DOHH2 (cell line): ENCODE results near the gene UCHL3.

ENCODE experiments used
- H3F3A ChIP-seq: fragments of 200-600 bp; sonication (generic), shearing (Covaris generic); 2 replicates; pipeline ENCODE4 v1.6.0; 2016; ENCODE audit warnings: antibody characterized with exemption, mild to moderate bottlenecking; ENCODE audit not compliant: control insufficient read depth, insufficient read depth
- H3K27ac ChIP-seq: fragments of 200-600 bp; sonication (generic); 2 replicates; pipeline ENCODE4 v1.5.1; 2014; ENCODE audit warnings: low read depth, mild to moderate bottlenecking, low read length, moderate library complexity
- H3K27me3 ChIP-seq: fragments of 200-600 bp; sonication (generic); 2 replicates; pipeline ENCODE4 v1.6.1; 2014; ENCODE audit warnings: mild to moderate bottlenecking, low read length, mixed read lengths; ENCODE audit not compliant: control insufficient read depth
- H3K36me3 ChIP-seq: fragments of 200-600 bp; sonication (generic); 2 replicates; pipeline ENCODE4 v1.6.1; 2014; ENCODE audit warnings: mild to moderate bottlenecking, low read length, moderate library complexity, mixed read lengths; ENCODE audit not compliant: control insufficient read depth
- H3K4me1 ChIP-seq: fragments of 200-600 bp; sonication (generic); 2 replicates; pipeline ENCODE4 v1.6.1; 2014; ENCODE audit warnings: mild to moderate bottlenecking, low read length, mixed read lengths; ENCODE audit not compliant: control insufficient read depth
- H3K4me2 ChIP-seq: fragments of 200-600 bp; sonication (generic); 2 replicates; pipeline ENCODE4 v1.6.0; 2014; ENCODE audit warnings: mild to moderate bottlenecking, low read length, moderate library complexity
- H3K4me3 ChIP-seq: fragments of 200-600 bp; sonication (generic); 2 replicates; pipeline ENCODE4 v1.5.1; 2014; ENCODE audit warnings: mild to moderate bottlenecking, low read length, mixed read lengths
- H3K79me2 ChIP-seq: fragments of 200-600 bp; sonication (generic); 2 replicates; pipeline ENCODE4 v1.6.1; 2014; ENCODE audit warnings: mild to moderate bottlenecking, low read length, mixed read lengths; ENCODE audit not compliant: control insufficient read depth
- H3K9me2 ChIP-seq: fragments of 200-600 bp; sonication (generic); replicated peaks from 2 replicates; pipeline ENCODE4 v1.6.1; 2014; ENCODE audit warnings: mild to moderate bottlenecking, low read length, mixed read lengths; ENCODE audit not compliant: control insufficient read depth
- H3K9me3 ChIP-seq: fragments of 200-600 bp; sonication (generic); 2 replicates; pipeline ENCODE4 v1.6.1; 2014; ENCODE audit warnings: antibody characterized with exemption, low read length, mixed read lengths; ENCODE audit not compliant: control insufficient read depth, insufficient read depth
- H4K20me1 ChIP-seq: fragments of 200-600 bp; sonication (generic); 2 replicates; pipeline ENCODE4 v1.6.0; 2014; ENCODE audit warnings: low read depth, mild to moderate bottlenecking, antibody characterized with exemption, low read length, moderate library complexity; ENCODE audit not compliant: control insufficient read depth, insufficient read depth
- EZH2phosphoT487 ChIP-seq: fragments of 200-600 bp; sonication (generic); IDR thresholded peaks from 2 replicates; pipeline ENCODE4 v1.6.1; 2017; ENCODE audit warnings: borderline replicate concordance, mild to moderate bottlenecking, antibody characterized with exemption, low read length, moderate library complexity, mixed read lengths
- TF ChIP-seq, protein P1 (sequence below): fragments of 200-600 bp; sonication (generic); IDR thresholded peaks from one replicate; pipeline ENCODE4 v1.5.1; 2014; ENCODE audit warnings: antibody characterized with exemption, mild to moderate bottlenecking, low read depth, low read length; ENCODE audit not compliant: poor library complexity, severe bottlenecking

Gene UCHL3

DNA sequence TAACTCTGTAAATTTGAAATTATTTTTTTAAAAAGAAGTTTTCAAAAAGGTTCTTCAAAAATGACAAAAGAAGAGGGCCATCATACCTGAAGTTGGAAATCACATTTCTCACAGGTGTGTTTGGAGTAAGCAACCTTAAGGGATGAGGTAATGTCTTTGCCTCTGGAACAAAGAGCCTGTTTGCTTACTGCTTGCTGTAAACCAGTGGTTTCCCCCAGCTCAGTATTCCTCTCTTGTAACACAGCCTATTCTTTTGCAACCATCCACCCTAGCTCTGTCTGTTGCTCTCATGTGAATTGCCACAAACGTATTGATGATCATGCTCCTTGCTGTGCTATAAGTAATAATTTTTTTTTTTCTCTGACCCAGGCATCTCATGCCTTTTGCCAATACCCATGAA, 38.1 kb downstream of the UCHL3 start:
- Histone ChIP-seq H3K4me2 (no peak overlapping the region), H3K79me2 (no peaks in the 10 kb centered on the region), H3K4me3 (no peak overlapping the region), H3K27ac (no peak overlapping the region), H3K9me2 (no peaks in the 10 kb centered on the region), H3K4me1 (no peaks in the 10 kb centered on the region), H3K27me3 (no peaks in the 10 kb centered on the region), H3K36me3 (peaks cover 65% of the 10 kb centered on the region), H3F3A (no peaks in the 10 kb centered on the region), H4K20me1 (no peaks in the 10 kb centered on the region), H3K9me3 (no peaks in the 10 kb centered on the region)
- TF ChIP-seq, protein P1, sequence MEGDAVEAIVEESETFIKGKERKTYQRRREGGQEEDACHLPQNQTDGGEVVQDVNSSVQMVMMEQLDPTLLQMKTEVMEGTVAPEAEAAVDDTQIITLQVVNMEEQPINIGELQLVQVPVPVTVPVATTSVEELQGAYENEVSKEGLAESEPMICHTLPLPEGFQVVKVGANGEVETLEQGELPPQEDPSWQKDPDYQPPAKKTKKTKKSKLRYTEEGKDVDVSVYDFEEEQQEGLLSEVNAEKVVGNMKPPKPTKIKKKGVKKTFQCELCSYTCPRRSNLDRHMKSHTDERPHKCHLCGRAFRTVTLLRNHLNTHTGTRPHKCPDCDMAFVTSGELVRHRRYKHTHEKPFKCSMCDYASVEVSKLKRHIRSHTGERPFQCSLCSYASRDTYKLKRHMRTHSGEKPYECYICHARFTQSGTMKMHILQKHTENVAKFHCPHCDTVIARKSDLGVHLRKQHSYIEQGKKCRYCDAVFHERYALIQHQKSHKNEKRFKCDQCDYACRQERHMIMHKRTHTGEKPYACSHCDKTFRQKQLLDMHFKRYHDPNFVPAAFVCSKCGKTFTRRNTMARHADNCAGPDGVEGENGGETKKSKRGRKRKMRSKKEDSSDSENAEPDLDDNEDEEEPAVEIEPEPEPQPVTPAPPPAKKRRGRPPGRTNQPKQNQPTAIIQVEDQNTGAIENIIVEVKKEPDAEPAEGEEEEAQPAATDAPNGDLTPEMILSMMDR, result no peak
- no peak for TF ChIP-seq EZH2phosphoT487

DNA sequence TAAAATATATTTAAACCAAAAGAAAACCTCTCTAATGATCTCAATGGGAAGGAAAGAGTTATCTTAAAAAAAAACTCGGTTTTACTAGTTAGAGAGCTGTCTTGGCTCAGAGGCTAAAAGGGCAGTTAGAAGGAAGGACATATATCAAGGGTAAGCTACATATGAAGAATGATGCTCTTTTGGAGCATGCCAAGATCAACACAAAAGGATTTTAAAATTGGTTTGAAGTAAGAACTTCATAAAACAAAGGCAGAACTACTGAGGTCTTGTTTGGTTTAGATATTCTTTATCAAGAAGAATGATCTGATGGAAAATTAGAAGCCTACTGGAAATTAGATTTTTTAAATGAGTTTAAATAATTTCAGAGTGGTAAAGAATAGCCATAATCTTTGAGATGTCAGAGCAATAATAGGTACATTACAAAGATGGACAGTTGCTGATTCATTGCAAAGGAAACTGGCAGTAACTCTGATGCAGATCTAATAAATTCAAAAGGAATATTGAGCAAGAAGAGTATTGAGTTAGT, 47.1 kb downstream of the UCHL3 start:
- TF ChIP-seq, protein P1, result no peak
- no peak for TF ChIP-seq EZH2phosphoT487
- H3K4me1 ChIP-seq, result no peaks in the 10 kb centered on the region
- no peaks in the 10 kb centered on the region for H4K20me1 ChIP-seq
- no peaks in the 10 kb centered on the region for H3F3A ChIP-seq
- H3K4me3 ChIP-seq, result no peak overlapping the region
- peaks cover 59% of the 10 kb centered on the region for H3K36me3 ChIP-seq
- no peak overlapping the region for H3K27ac ChIP-seq
- H3K27me3 ChIP-seq, result no peaks in the 10 kb centered on the region
- H3K4me2 ChIP-seq, result no peak overlapping the region
- H3K9me2 ChIP-seq, result no peaks in the 10 kb centered on the region
- no peaks in the 10 kb centered on the region for H3K79me2 ChIP-seq
- H3K9me3 ChIP-seq, result no peaks in the 10 kb centered on the region

DNA sequence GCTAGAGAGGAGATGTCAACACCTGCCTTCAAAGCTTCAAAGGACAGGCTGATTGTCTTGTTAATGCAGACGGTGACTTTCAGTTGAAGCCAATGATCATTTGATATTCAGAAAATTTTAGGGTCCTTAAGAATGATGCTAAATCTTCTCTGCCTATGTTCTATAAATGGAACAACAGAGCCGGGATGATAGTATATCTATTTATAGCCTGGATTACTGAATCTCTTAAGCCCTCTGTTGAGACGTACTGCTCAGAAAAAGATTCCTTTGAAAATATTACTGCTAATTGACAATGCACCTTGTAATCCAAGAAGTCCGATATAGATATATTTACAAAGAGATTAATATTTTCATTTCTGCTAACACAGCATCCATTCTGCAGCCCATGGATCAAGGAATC, 50.8 kb downstream of the UCHL3 start:
- Histone ChIP-seq H3K4me3 (no peak overlapping the region), H3K27me3 (no peaks in the 10 kb centered on the region), H4K20me1 (no peaks in the 10 kb centered on the region), H3K4me2 (no peak overlapping the region), H3K4me1 (no peaks in the 10 kb centered on the region), H3F3A (no peaks in the 10 kb centered on the region), H3K27ac (no peak overlapping the region), H3K9me2 (no peaks in the 10 kb centered on the region), H3K9me3 (no peaks in the 10 kb centered on the region), H3K36me3 (peaks cover 47% of the 10 kb centered on the region), H3K79me2 (no peaks in the 10 kb centered on the region)
- TF ChIP-seq EZH2phosphoT487, result no peak
- TF ChIP-seq, protein P1, result no peak

DNA sequence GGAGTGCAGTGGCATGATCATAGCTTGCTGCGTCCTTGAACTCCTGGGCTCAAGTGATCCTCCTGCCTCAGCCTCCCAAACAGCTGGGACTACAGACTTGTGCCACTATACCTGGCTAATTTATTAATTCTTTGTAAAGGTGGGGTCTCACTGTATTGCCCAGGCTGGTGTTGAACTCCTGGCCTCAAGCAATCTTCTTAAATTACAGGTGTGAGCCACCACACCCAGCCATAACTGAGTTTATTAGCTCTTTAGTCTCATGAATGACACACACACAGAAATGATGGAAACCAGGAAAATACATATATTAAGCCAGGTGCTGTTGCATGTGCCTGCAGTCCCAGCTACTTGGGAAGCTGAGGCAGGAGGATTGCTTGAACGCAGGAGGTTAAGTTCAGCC, 53.4 kb downstream of the UCHL3 start:
- Histone ChIP-seq H3K9me2 (no peaks in the 10 kb centered on the region), H3K27ac (no peak overlapping the region), H3K9me3 (no peaks in the 10 kb centered on the region), H4K20me1 (no peaks in the 10 kb centered on the region), H3K4me1 (no peaks in the 10 kb centered on the region), H3K27me3 (no peaks in the 10 kb centered on the region), H3K4me3 (no peak overlapping the region), H3K4me2 (no peak overlapping the region), H3F3A (no peaks in the 10 kb centered on the region), H3K79me2 (no peaks in the 10 kb centered on the region), H3K36me3 (peaks cover 36% of the 10 kb centered on the region)
- TF ChIP-seq, protein P1, result no peak
- no peak for TF ChIP-seq EZH2phosphoT487
